CD14-positive monocyte (primary cell): ENCODE results near the gene TNIK. TPM values are rescaled to one million over a fixed set of nuclear protein-coding genes. Genes with fewer than 3 reads are reported as not detected.

ENCODE experiments used
- DNase-seq, 3 donors: peaks; one replicate each; pipeline ENCODE4 v3.0.0-alpha.2; 2011 to 2022
- H2AFZ ChIP-seq: 2 replicates; pipeline ENCODE4 v1.6.0; 2012; ENCODE audit warnings: mild to moderate bottlenecking, low read depth, low read length, inconsistent platforms; ENCODE audit not compliant: insufficient read depth, poor library complexity, severe bottlenecking
- H3K27ac ChIP-seq, 2 donors: 1 replicate in 1 of 2; 2 replicates in 1 of 2; pipeline ENCODE4 v1.5.1; 2012 to 2013; ENCODE audit warnings: low read length in 2 of 2, control low read depth in 1 of 2, inconsistent platforms in 1 of 2, low read depth in 1 of 2, mild to moderate bottlenecking in 1 of 2
- H3K27me3 ChIP-seq, 2 donors: one replicate each; pipeline versions ENCODE4 v1.6.0 to v1.6.1; 2011 to 2013; ENCODE audit warnings: low read length in 2 of 2; ENCODE audit not compliant: control insufficient read depth in 2 of 2, insufficient read depth in 2 of 2
- H3K36me3 ChIP-seq, 2 donors: replicated peaks in 1 of 2; 1 replicate in 1 of 2; 2 replicates in 1 of 2; pipeline versions ENCODE4 v1.5.1 to v1.6.1; 2012 to 2013; ENCODE audit warnings: low read length in 2 of 2, control low read depth in 1 of 2, inconsistent platforms in 1 of 2, mild to moderate bottlenecking in 1 of 2; ENCODE audit not compliant: insufficient read depth in 2 of 2, control insufficient read depth in 1 of 2
- H3K4me1 ChIP-seq, 2 donors: 1 replicate in 1 of 2; 2 replicates in 1 of 2; pipeline versions ENCODE4 v1.5.1 to v1.6.1; 2012 to 2013; ENCODE audit warnings: low read length in 2 of 2, control low read depth in 1 of 2, inconsistent platforms in 1 of 2, mild to moderate bottlenecking in 1 of 2, moderate library complexity in 1 of 2; ENCODE audit not compliant: insufficient read depth in 2 of 2, control insufficient read depth in 1 of 2
- H3K4me2 ChIP-seq: replicated peaks from 2 replicates; pipeline ENCODE3; 2012; ENCODE audit warnings: low read length, moderate library complexity, mild to moderate bottlenecking; ENCODE audit not compliant: poor library complexity, severe bottlenecking; ENCODE audit errors: extremely low read depth
- H3K4me3 ChIP-seq, 3 experiments: fragments of 200-600 bp in 1 of 3; sonication (generic) in 1 of 3; replicated peaks in 1 of 3; 1 replicate in 2 of 3; 2 replicates in 1 of 3; pipeline ENCODE4 v1.5.1; 2011 to 2013; ENCODE audit warnings: low read length in 3 of 3, mild to moderate bottlenecking in 3 of 3, control low read depth in 2 of 3, low read depth in 2 of 3, inconsistent platforms in 1 of 3, moderate library complexity in 1 of 3
- H3K79me2 ChIP-seq: 2 replicates; pipeline ENCODE4 v1.6.0; 2012; ENCODE audit warnings: mild to moderate bottlenecking, control low read depth, inconsistent platforms, low read length, moderate library complexity; ENCODE audit not compliant: insufficient read depth
- H3K9ac ChIP-seq: 2 replicates; pipeline ENCODE4 v1.6.0; 2017; ENCODE audit warnings: low read length, mild to moderate bottlenecking; ENCODE audit not compliant: insufficient read depth, poor library complexity, severe bottlenecking
- H3K9me3 ChIP-seq, 2 donors: replicated peaks in 1 of 2; 1 replicate in 1 of 2; 2 replicates in 1 of 2; pipeline versions ENCODE4 v1.5.1 to v1.6.1; 2012 to 2013; ENCODE audit warnings: low read length in 2 of 2, control low read depth in 1 of 2; ENCODE audit not compliant: control insufficient read depth in 1 of 2, insufficient read depth in 1 of 2
- H4K20me1 ChIP-seq: 2 replicates; pipeline ENCODE4 v1.6.0; 2012; ENCODE audit warnings: mild to moderate bottlenecking, low read length, control low read depth, moderate library complexity; ENCODE audit not compliant: insufficient read depth
- H3K27ac Mint-ChIP-seq, 7 donors: one replicate each; pipeline ENCODE4 v1.8.0; 2020; ENCODE audit warnings: mild to moderate bottlenecking in 7 of 7, mixed read lengths in 7 of 7, moderate library complexity in 6 of 7, inconsistent platforms in 2 of 7
- H3K27me3 Mint-ChIP-seq, 3 donors: one replicate each; pipeline ENCODE4 v1.8.0; 2021 to 2022; ENCODE audit warnings: low read depth in 3 of 3, mild to moderate bottlenecking in 3 of 3, mixed read lengths in 3 of 3, moderate library complexity in 3 of 3, inconsistent platforms in 1 of 3
- H3K36me3 Mint-ChIP-seq, 2 donors: one replicate each; pipeline ENCODE4 v1.8.0; 2020; ENCODE audit warnings: mixed read lengths in 2 of 2, inconsistent platforms in 1 of 2, mild to moderate bottlenecking in 1 of 2
- H3K4me1 Mint-ChIP-seq: one replicate; pipeline ENCODE4 v1.8.0; 2020; ENCODE audit warnings: mild to moderate bottlenecking, mixed read lengths
- H3K4me3 Mint-ChIP-seq, 2 donors: one replicate each; pipeline ENCODE4 v1.8.0; 2020; ENCODE audit warnings: mild to moderate bottlenecking in 2 of 2, mixed read lengths in 2 of 2, moderate library complexity in 1 of 2
- H3K9me3 Mint-ChIP-seq, 7 donors: one replicate each; pipeline ENCODE4 v1.8.0; 2020 to 2022; ENCODE audit warnings: mixed read lengths in 7 of 7, mild to moderate bottlenecking in 6 of 7, moderate library complexity in 6 of 7, inconsistent platforms in 2 of 7
- WGBS: methylation state at CpG from one replicate; pipeline ENCODE4 v1.1.5; 2013; ENCODE audit warnings: missing lambda C conversion rate; ENCODE audit not compliant: insufficient coverage; 5-methylcytosine and 5-hydroxymethylcytosine counted together
- intact Hi-C, 2 donors: fragments of 100-400 bp; cut with micrococcal nuclease; formaldehyde crosslinking; loops; one replicate each; pipeline versions ENCODE4 v1.15.0 to v1.15.1; 2023
- polyA plus RNA-seq, 3 donors: library from polyadenylated mRNA; depleted of rRNA in 1 of 3; unstranded in 2 of 3; stranded (reverse) in 1 of 3; fragments of 300-500 nt in 2 of 3; fragments of >200 nt in 1 of 3; fragmentation: Illumina TruSeq in 2 of 3; gene quantifications; 1 replicate in 2 of 3; 2 replicates in 1 of 3; pipeline ENCODE4 v1.2.3, GENCODE V29; 2012 to 2021
- TF ChIP-seq, protein P1 (sequence below): fragments of 200-600 bp; IDR thresholded peaks from one replicate; pipeline ENCODE4 v1.8.0; 2022; ENCODE audit warnings: antibody characterized with exemption, mild to moderate bottlenecking

Gene TNIK
- polyA plus RNA-seq, 3 donors, result 0.36 to 1.8 (median 0.75) TPM

DNA sequence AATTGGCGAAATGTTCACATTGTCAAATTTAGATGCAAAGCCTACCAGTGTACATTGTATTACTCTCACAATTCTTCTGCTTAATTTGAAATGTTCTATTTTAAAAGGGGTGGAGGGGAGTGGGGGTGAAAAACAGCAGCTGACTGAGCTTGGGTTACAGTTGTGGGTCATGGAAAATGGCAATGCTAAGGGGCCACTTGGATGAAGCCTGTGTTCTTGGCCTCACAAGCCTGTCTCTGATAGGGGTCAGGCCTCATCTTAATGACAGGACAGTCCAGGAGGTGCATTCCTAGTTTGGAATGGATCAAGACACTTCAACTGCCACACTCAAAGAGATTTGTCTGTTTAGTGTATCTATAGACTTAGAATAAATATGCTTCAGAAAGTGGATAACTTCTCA is 158.2 kb downstream of the TNIK start:
- no CpG with 5 or more reads among the region's 1 CpG for WGBS
- TF ChIP-seq, protein P1, sequence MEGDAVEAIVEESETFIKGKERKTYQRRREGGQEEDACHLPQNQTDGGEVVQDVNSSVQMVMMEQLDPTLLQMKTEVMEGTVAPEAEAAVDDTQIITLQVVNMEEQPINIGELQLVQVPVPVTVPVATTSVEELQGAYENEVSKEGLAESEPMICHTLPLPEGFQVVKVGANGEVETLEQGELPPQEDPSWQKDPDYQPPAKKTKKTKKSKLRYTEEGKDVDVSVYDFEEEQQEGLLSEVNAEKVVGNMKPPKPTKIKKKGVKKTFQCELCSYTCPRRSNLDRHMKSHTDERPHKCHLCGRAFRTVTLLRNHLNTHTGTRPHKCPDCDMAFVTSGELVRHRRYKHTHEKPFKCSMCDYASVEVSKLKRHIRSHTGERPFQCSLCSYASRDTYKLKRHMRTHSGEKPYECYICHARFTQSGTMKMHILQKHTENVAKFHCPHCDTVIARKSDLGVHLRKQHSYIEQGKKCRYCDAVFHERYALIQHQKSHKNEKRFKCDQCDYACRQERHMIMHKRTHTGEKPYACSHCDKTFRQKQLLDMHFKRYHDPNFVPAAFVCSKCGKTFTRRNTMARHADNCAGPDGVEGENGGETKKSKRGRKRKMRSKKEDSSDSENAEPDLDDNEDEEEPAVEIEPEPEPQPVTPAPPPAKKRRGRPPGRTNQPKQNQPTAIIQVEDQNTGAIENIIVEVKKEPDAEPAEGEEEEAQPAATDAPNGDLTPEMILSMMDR, result no peak
- no peak overlapping the region for H3K4me2 ChIP-seq
- H3K4me3 Mint-ChIP-seq, result no peak overlapping the region
- no peaks in the 10 kb centered on the region for H3K79me2 ChIP-seq
- no peaks in the 10 kb centered on the region for H3K36me3 Mint-ChIP-seq
- no peak overlapping the region for H3K4me3 ChIP-seq
- no peak overlapping the region for H2AFZ ChIP-seq
- H3K27me3 Mint-ChIP-seq, result peaks cover 0 to 2% (median 2%) of the 10 kb centered on the region in 3 donors
- H3K4me1 Mint-ChIP-seq, result no peaks in the 10 kb centered on the region
- no peak overlapping the region for H3K27ac Mint-ChIP-seq
- peaks cover 0 to 10% (median 4%) of the 10 kb centered on the region in 7 donors for H3K9me3 Mint-ChIP-seq
- H3K36me3 ChIP-seq, result no peaks in the 10 kb centered on the region
- H3K9me3 ChIP-seq, result no peaks in the 10 kb centered on the region
- H4K20me1 ChIP-seq, result no peaks in the 10 kb centered on the region
- DNase-seq, result no peak
- no peaks in the 10 kb centered on the region for H3K4me1 ChIP-seq
- no peaks in the 10 kb centered on the region for H3K27me3 ChIP-seq
- no peak overlapping the region for H3K9ac ChIP-seq
- H3K27ac ChIP-seq, result no peak overlapping the region
- intact Hi-C loops, result no loop called here

DNA sequence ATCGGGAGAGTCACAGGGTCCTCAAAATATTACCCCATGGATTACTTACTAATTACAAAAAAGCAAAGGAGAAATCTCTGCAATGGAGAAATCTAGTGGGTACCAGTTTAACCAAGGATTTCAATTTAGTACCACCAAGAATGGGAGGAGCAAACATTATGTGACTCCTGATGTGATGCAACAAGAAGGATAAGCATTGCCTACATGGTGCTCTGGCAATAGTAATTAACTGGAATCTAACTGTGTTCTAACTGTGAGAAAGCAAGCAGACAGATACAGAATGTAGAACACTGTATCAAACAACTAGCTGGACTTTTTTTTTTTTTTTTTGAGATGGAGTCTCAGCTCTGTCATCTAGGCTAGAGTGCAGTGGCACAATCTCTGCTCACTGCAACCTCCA is 159.2 kb downstream of the TNIK start:
- TF ChIP-seq, protein P1, result no peak
- Histone ChIP-seq H2AFZ (no peak overlapping the region), H3K27ac (no peak overlapping the region), H3K4me3 (no peak overlapping the region), H3K9me3 (no peaks in the 10 kb centered on the region), H3K27me3 (no peaks in the 10 kb centered on the region), H3K79me2 (no peaks in the 10 kb centered on the region), H3K9ac (no peak overlapping the region), H3K4me1 (no peaks in the 10 kb centered on the region), H4K20me1 (no peaks in the 10 kb centered on the region), H3K36me3 (no peaks in the 10 kb centered on the region), H3K4me2 (no peak overlapping the region)
- WGBS, result no CpG with 5 or more reads among the region's 1 CpG
- intact Hi-C loops, result no loop called here
- H3K36me3 Mint-ChIP-seq, result no peaks in the 10 kb centered on the region
- no peak overlapping the region for H3K4me3 Mint-ChIP-seq
- no peak overlapping the region for H3K27ac Mint-ChIP-seq
- no peaks in the 10 kb centered on the region for H3K4me1 Mint-ChIP-seq
- H3K27me3 Mint-ChIP-seq, result peaks cover 0 to 2% (median 0%) of the 10 kb centered on the region in 3 donors
- DNase-seq, result no peak
- H3K9me3 Mint-ChIP-seq, result peaks cover 0 to 10% (median 3%) of the 10 kb centered on the region in 7 donors
